GM12878 (cell line): ENCODE data around the gene JMJD6.

Experiments used
- CREM ChIP-seq: IDR thresholded peaks from 2 replicates; pipeline ENCODE4 v1.6.1; 2014; ENCODE audit warnings: antibody characterized with exemption, low read depth
- NBN ChIP-seq: fragments of 450-650 bp; IDR thresholded peaks from 2 replicates; pipeline ENCODE4 v1.6.1; 2016
- NFIC ChIP-seq: IDR thresholded peaks from 2 replicates; pipeline ENCODE4 v1.6.1; 2012; ENCODE audit warnings: low read depth, mild to moderate bottlenecking, inconsistent platforms, low read length, moderate library complexity
- ZNF24 ChIP-seq: fragments of 450-650 bp; IDR thresholded peaks from 2 replicates; pipeline ENCODE4 v1.6.1; 2017; ENCODE audit warnings: antibody characterized with exemption, mild to moderate bottlenecking
- ZNF274 ChIP-seq: IDR thresholded peaks from one replicate; pipeline ENCODE4 v1.8.0; 2011; ENCODE audit not compliant: insufficient read length, insufficient read depth
- TF ChIP-seq, protein P1 (sequence below), 3 experiments: IDR thresholded peaks in 2 of 3; conservative IDR thresholded peaks in 1 of 3; 2 replicates each; pipeline ENCODE4 v1.5.1; 2011; ENCODE audit warnings: low read depth in 3 of 3, low read length in 3 of 3, mild to moderate bottlenecking in 3 of 3, control low read depth in 2 of 3, moderate library complexity in 2 of 3, inconsistent platforms in 1 of 3, mixed read lengths in 1 of 3; ENCODE audit not compliant: control insufficient read depth in 2 of 3, insufficient read depth in 1 of 3; ENCODE audit errors: extremely low read depth in 1 of 3
- TF ChIP-seq, protein P2 (sequence below): IDR thresholded peaks from 2 replicates; pipeline ENCODE4 v1.6.1; 2012; ENCODE audit warnings: low read depth, low read length, improper control_type of control experiment

DNA sequence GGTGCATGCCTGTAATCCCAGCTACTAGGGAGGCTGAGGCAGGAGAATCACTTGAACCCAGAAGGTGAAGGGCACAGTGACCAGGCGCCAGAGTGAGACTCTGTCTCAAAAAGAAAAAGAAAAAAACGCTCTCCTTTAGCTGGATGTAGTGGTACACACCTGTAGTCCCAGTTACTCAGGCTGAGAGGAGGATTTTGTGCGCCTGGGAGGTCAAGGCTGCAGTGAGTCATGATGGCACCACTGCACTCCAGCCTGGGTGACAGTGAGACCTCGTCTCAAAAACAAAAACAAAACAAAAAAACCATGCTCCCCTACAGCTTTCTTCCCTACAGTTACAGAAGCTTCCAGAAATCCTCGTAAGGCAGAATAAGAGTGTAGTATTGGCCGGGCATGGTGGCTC, 49.8 kb downstream of the JMJD6 start:
- TF ChIP-seq NBN (no peak), CREM (no peak), ZNF274 (no peak), NFIC (no peak), ZNF24 (no peak)
- TF ChIP-seq, protein P1, sequence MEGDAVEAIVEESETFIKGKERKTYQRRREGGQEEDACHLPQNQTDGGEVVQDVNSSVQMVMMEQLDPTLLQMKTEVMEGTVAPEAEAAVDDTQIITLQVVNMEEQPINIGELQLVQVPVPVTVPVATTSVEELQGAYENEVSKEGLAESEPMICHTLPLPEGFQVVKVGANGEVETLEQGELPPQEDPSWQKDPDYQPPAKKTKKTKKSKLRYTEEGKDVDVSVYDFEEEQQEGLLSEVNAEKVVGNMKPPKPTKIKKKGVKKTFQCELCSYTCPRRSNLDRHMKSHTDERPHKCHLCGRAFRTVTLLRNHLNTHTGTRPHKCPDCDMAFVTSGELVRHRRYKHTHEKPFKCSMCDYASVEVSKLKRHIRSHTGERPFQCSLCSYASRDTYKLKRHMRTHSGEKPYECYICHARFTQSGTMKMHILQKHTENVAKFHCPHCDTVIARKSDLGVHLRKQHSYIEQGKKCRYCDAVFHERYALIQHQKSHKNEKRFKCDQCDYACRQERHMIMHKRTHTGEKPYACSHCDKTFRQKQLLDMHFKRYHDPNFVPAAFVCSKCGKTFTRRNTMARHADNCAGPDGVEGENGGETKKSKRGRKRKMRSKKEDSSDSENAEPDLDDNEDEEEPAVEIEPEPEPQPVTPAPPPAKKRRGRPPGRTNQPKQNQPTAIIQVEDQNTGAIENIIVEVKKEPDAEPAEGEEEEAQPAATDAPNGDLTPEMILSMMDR (IDR thresholded peaks at IDR 0.05 in 2 of 3, conservative IDR thresholded peaks at IDR 0.05 in 1 of 3; ENCODE audit: control insufficient read depth in 2 of 3, extremely low read depth in 1 of 3, insufficient read depth in 1 of 3, low read depth in 3 of 3, low read length in 3 of 3): no peak
- TF ChIP-seq, protein P2, sequence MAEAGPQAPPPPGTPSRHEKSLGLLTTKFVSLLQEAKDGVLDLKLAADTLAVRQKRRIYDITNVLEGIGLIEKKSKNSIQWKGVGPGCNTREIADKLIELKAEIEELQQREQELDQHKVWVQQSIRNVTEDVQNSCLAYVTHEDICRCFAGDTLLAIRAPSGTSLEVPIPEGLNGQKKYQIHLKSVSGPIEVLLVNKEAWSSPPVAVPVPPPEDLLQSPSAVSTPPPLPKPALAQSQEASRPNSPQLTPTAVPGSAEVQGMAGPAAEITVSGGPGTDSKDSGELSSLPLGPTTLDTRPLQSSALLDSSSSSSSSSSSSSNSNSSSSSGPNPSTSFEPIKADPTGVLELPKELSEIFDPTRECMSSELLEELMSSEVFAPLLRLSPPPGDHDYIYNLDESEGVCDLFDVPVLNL: no peak
